Urothelium cell line (cell line): ENCODE data around the gene WDSUB1.

Experiments used
- DNase-seq: peaks from one replicate; pipeline ENCODE4 v3.0.0; 2011; ENCODE audit warnings: low spot score, mixed read lengths
- FAIRE-seq: peaks from 2 replicates; lab custom pipeline; 2011; peaks lifted over from hg19 to GRCh38; lab: Jason Lieb, UNC

WDSUB1 gene

DNA sequence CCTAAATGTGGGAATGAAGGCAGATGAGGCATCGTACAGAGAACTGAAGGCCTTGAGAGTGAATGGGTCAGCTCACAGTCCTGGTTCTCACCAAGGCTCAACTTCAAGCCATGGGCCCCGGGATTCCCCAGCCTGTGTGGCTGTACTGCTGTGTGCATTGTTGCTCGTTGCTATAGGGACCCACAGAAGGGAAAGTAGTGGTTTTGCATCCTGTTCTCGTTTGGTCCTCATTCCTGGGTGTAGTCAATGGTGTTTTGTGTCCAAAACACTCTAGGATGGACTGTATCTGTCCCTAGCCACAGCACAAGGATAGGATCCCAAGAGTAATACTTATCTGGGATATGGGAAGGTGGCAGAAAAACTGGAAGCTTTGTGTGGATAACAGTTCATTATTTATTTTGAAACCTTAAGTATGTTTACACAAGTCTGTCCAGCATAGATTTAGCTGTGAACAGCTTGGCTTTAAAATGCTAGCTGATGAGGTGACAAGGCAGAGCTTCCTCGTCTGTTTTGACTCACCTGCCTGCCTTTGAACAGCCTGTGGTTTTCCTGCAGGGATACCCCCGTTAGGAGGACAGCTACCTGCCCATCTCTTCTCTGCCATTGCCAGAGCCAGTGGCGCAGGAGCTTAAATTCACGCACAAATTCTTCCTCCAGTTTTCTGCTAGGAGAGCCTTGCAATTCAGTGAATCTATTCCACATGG lies 85.0 kb downstream of the WDSUB1 start:
- DNase-seq (no peak), FAIRE-seq (no peak)

DNA sequence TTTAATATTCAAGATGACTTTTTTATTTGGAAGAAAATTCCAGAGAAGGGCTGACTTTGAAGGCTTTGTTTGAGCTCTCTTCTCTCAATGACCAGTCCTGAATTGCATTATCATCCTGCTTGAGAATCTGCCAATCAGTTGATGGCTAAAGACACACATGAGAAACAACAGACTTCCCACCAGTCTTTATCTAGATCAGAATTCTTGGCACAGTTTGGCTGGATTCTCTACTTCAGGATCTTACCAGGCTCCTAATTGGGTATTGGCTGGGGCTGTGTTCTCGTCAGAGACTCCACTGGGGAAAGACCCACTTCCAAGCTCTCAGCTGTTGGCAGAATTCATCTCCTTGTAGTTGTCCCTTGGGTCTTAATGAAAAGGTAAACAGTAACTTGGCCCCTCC lies 86.0 kb downstream of the WDSUB1 start:
- no peak for DNase-seq
- FAIRE-seq: no peak

DNA sequence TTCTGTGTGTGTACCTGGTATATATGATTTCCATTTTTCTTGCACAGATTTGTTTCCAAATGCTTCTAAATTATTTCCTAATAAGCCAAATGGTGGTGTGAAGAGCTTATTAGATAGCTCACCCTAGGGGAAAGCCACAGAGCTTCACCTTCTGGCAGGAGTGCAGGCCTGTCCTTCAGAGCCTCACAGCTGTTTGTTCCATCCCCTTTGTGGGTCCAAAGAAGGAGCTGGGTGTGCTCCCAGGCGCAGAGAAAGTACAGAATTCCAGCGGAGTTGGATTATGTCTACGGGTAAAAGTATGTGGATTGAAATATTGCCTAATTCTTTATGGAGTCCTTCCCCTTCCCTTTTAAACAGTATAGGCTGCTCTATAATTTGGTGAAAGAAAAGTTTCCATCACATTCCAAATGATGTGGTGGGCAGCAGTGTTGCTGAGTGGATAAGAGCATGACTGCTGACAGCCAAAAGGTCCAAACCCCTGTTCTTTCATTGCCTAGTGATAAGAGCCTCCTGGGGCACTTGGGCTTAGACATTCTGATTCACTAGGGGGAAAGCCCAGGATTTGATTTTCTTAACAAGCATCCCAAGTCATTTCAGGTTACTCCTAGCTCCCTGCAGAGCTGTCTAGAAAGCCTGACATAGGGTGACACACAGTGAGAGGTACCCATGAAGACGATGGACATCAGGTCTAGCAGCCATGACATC lies 86.6 kb downstream of the WDSUB1 start:
- DNase-seq (no peak), FAIRE-seq (no peak)

DNA sequence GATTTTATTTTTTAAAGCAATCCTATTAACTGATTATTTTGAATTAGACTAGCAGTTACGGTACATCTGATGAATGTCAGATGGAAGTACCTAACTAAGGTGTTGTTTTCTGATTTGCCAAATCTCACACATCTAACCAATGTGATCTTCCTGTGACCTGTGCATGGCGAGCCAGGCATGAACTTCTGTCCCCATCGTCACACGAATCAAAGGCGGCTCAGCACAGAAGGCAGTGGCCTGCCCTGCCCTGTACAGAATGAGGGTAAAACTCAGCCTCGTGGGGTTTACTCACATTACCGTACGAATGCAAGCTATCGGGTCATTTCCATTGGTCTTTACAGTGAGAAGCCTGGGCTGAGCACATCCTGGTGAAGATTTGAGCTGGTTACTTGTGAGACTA lies 87.3 kb downstream of the WDSUB1 start:
- no peak for DNase-seq
- no peak for FAIRE-seq

DNA sequence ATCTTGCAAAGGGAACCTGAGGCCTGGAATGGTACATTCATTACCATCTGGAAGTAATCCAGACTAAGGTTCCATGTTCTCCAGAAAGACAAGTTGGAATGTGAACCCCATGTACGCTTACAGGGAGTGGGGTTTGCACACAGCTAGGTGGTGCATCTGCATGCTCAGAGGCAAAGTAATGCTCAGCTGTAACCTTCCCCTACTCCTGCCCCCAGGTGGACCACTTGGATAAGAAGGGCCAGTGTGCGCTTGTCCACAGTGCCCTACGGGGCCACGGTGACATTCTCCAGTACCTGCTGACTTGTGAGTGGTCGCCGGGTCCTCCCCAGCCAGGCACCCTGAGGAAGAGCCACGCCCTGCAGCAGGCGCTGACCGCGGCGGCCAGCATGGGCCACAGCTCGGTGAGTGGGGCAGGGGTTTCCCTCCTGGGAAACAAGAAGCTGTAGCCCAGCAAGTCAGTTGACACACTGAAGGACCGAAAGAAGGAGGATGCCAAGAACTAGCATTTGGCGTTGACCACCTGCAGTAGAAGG lies 90.0 kb downstream of the WDSUB1 start:
- FAIRE-seq: no peak
- DNase-seq: no peak

DNA sequence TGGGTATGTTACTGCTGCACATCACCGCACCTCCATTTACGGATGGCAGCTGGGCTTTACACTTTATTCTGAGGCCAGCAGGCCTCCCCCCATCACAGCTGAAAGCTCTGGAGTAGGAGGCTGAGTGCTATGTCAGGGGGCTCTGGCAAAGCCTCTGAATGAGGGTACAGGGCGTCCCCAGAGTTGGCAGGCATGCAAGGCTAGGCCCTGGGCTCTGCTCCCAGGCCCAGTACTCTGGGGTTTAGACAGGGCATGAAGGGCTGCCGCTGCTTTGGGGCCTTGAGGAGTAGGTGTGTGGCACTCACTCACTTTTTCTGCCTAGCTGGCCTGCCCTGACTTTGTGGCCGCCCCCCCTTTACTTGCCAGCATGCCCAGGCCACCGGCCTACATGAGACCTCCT lies 90.8 kb downstream of the WDSUB1 start:
- DNase-seq: no peak
- no peak for FAIRE-seq

DNA sequence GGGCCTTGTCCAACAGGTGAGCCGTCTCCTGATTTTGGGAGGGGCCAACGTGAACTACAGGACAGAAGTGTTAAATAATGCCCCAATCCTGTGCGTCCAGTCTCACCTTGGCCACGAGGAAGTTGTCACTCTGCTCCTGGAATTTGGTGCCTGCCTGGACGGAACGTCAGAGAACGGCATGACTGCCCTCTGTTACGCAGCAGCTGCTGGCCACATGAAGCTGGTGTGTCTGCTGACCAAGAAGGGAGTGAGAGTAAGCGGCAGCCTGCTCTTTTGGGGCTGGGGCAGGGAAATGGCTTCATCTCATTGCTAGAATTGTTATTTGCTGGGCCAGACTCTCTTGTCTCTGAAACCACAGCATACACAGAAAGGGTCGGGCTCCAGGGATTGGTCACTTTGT lies 92.3 kb downstream of the WDSUB1 start:
- FAIRE-seq (no peak), DNase-seq (no peak)

DNA sequence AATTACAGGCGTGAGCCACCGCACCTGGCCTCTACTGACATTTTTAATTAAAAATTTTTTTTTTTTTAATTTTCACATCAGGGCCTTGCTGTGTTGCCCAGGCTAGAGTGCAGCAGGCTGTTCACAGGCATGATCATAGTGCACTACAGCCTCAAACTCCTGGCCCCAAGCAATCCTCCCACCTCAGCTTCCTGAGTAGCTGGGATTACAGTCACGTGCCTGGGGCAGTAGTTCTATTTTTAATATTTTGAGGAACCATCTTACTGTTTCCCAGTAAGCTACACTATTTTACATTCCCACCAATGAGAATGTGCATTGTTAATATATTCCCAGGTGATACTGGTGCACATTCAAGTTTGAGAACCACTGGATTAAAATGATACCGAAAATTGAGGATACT lies 92.7 kb downstream of the WDSUB1 start:
- FAIRE-seq: no peak

DNA sequence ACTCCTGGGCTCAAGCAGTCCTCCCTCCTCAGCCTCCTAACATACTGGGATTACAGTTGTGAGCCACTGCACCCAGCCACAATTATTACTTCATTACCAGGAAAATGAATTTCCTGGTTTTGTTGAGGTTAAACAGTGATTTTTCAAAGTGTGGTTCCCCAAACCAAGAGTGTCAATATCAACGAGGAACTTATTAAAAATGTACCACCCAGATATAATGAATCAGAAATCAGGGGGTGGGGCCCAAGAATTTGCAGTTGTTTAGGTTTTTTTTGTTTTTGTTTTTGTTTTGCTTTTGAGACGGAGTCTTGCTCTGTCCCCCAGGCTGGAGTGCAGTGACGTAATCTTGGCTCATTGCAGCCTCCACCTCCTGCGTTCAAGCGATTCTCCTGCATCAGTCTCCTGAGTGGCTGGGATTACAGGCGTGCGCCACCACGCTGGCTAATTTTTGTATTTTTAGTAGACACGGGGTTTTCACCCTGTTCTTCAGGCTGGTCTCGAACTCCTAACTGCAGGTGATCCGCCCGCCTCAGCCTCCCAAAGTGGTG lies 94.1 kb downstream of the WDSUB1 start:
- FAIRE-seq (no peak), DNase-seq (no peak)

More for the DNA sequence above, 92.7 kb downstream of the WDSUB1 start:
- DNase-seq: no peak

DNA sequence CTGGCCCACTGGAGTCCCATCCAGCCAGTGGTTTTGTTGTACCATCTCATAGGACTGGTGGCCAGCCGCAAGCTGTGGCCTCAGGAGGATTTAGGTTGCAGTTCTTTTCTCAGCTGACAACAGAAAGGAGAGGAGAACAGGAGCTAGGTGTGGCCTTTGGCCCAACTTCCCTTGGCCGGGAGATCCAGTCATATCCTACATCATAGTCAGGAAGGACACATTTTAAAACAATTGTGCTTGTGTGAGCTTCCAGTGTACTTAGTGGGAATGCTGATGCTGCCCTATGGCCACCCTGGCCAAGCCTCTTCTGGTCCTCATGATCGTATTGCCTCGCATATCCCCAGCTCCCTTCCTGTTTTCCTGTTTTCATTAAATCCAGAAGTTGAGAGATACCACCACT lies 98.1 kb downstream of the WDSUB1 start:
- DNase-seq (no peak), FAIRE-seq (no peak)

DNA sequence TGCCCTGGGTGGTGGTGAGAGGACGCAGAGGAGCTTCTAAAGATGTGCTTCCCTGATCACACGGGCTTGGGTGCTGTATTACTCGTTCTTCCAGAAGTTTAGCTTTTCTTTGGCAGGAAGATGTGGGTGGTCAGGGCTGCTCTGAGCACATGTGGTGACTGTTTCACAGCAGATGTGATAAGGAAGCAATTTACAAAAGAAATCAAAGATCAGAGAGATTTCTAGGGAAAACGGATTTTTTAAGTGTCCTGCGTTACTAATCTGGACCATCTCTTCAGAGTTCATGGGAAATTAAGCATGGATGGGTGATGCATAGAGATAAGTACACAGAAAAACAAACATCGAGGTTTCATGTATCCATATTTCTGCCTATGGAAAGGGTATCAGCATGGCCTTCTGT lies 99.4 kb downstream of the WDSUB1 start:
- DNase-seq (no peak), FAIRE-seq (no peak)

DNA sequence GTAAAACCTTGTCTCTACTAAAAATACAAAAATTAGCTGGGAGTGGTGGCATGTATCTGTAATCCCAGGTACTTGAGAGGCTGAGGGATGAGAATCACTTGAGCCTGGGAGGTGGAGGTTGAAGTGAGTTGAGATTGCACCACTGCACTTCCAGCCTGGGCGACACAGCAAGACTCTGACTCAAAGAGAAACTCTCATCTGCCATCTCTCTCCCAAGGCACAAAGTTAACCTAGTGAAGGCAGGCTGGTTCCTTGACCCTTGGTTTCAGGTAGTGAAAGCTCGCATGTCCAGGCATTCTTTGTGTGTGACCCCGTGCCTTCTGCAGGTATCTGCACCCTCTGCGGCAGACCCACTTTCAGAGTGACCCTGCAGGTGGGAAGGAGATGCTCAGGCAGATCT lies 100.0 kb downstream of the WDSUB1 start:
- no peak for FAIRE-seq
- no peak for DNase-seq
